Measurements from ENCODE around the gene OSBP2.

GRCh38 chr22:30689622-30690021 lies 5.1 kb upstream of the OSBP2 start:
- TF ChIP-seq CTCF (IDR thresholded peaks at IDR 0.05), result no peak
- no peak for TF ChIP-seq POLR2A (IDR thresholded peaks at IDR 0.05)
